Measurements from ENCODE around the gene NR2C2. TPM values are rescaled to one million over a fixed set of nuclear protein-coding genes. Genes with fewer than 3 reads are reported as not detected.
"Not testable (repeated sequence)": the region's sequence is repeated elsewhere in the genome, so short reads cannot be mapped to it uniquely, and the experiment has no call there.

Gene NR2C2
- total RNA-seq, 2 donors from 2014 or later, result 41.8 to 43.6 TPM

DNA sequence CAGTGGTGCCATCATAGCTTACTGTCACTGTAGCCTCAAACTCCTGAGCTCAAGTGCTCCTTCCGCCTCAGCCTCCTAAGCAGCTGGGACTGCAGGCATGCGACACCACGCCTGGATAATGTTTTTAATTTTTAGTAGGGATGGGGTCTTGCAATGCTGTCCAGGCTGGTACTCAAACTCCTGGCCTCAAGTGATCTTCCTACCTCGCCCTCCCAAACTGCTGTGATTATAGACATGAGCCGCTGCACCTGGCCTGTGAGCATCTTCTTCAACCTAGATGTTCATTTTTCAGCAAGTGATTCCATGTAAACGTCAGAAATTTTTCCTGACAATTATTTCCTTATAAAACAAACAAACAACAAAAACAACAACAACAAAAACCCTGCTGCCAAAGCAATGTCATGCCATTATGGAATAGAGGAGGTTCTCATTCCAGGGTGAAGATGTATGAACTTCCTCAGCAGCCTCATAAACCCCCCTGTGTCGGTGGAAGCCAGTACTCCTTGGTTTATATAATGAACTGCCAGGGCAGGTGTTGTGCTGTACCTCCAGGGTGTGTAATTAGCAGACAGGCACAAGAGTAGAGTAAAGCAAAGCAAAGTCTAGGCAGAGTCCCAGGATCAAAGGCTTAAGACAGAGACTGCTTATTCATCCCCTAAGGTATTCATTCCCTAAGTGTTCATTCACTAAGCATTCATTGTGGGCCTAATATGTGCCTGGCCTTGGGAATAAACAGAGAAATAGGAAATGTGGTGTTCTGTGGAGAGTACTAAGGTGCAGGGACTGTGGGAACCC, 44.6 kb downstream of the NR2C2 start:
- intact Hi-C loops (cut with DNase I, micrococcal nuclease), result no loop called here
- DNase-seq, result no peak

DNA sequence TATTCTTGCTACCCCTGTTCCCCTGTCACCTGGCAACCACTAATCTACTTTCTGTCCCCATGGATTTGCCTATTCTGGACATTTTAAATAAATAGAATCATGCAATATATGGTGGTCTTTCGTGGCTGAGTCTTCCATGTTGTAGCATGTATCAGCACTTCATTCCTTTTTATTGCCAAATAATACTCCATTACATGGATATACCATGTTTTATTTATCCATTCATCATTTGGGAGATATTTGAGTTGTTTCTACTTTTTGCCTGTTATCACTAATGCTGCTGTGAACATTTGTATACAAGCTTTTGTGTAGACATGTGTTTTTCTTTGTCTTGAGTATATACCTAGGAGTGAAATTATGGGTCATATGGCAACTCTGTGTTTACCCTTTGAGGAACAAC, 50.6 kb downstream of the NR2C2 start:
- DNase-seq, result no peak
- intact Hi-C loops (cut with DNase I, micrococcal nuclease), result no loop called here
- no peak for ATAC-seq

More for the DNA sequence above, 44.6 kb downstream of the NR2C2 start:
- peak; percentile 67 for ATAC-seq

DNA sequence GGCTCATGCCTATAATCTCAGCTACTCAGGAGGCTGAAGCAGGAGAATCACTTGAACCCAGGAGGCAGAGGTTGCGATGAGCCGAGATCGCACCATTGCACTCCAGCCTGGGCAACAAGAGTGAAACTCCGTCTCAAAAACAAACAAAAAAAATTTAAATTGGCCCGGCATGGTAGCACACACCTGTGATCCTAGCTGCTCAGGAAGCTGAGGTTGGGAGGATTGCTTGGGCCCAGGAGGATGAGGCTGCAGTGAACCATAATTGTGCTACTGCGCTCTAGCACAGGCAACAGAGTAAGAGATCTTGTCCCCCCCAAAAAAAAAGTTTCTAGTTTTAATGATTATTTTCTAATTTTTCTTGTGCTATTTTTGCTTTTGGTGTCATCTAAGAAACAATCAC, 51.8 kb downstream of the NR2C2 start:
- intact Hi-C loops (cut with DNase I, micrococcal nuclease), result not testable (repeated sequence)

DNA sequence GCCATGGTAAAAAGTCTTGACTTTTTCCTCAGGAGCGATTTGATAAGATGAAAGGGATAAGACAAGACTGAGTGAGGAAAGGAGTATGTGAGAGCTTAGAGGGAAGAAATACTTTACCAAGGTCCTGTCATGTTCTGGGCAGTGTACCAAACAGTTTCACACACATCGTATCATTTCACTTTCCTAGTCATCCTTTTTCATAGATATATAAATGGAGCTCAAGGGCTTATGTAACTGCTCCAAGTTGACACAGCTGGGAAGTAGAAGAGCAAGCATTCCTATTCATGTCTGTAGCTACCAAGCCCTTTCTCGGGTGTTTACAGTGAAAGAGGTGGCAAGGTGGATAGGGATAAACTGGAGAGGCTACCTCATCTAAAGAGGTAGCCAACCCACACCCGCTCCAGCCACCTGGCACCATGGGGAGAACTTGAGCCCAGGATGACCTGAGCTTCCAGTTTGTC, 60.3 kb downstream of the NR2C2 start:
- no peak for ATAC-seq
- intact Hi-C loops (cut with DNase I, micrococcal nuclease), result no loop called here
- no peak for DNase-seq

More for the DNA sequence above, 51.8 kb downstream of the NR2C2 start:
- not testable (repeated sequence) for ATAC-seq, DNase-seq

DNA sequence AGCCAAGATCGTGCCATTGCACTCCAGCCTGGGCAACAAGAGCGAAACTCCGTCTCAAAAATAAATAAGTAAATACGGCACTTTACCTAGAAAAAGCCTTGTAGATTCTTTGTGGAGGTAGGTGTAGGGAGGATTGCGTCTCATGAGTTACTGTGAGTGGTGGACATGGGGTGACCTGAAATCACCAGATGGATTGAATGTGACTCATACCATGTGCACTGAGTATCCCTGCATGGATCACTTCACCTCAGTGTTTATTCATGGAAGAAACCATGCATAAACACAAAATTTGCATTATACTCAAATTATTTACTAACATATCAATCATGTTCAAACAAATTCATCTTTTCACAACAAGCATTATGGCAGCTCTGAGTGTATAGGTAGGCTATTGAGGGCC, 61.8 kb downstream of the NR2C2 start:
- no peak for DNase-seq
- intact Hi-C loops (cut with DNase I, micrococcal nuclease), result no loop called here
- ATAC-seq, result no peak

DNA sequence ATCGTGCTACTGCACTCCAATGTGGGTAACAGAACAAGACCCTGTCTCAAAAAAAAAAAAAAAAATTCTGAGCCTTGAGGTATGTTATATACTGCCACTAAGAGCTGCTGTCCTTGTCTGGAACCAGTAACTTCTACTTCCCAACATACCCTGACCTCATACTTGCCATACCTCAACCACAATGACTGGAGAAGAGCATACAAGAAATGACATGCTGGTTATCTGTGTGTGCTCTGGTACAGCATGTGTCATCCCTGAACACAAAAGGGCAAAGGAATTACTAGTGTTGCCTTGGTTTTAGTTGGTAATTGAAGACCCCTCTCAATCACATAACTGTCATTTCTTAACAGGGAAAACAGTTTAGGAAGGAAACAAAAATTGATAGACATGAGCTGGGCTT, 63.3 kb downstream of the NR2C2 start:
- intact Hi-C loops (cut with DNase I, micrococcal nuclease), result no loop called here
- DNase-seq (no peak), ATAC-seq (no peak)

DNA sequence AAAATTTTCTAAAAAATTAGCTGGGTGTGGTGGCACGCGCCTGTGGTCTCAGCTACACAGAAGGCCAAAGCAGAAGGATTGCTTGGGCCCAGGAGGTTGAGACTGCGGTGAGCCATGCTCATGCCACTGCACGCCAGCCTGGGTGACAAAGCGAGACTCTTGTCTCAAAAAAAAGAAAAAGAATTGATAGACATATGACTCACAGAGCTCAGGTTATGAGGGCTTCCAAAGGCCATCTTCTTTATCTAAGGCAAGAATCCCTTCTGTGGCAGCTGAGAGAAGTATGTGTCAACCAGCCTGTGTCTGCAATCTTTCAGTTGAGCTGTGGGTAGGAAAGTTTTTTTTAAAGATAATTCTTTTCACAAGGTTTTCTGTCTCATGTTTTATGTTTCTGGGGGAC, 63.8 kb downstream of the NR2C2 start:
- DNase-seq, result no peak
- no peak for ATAC-seq
- intact Hi-C loops (cut with DNase I, micrococcal nuclease), result no loop called here

DNA sequence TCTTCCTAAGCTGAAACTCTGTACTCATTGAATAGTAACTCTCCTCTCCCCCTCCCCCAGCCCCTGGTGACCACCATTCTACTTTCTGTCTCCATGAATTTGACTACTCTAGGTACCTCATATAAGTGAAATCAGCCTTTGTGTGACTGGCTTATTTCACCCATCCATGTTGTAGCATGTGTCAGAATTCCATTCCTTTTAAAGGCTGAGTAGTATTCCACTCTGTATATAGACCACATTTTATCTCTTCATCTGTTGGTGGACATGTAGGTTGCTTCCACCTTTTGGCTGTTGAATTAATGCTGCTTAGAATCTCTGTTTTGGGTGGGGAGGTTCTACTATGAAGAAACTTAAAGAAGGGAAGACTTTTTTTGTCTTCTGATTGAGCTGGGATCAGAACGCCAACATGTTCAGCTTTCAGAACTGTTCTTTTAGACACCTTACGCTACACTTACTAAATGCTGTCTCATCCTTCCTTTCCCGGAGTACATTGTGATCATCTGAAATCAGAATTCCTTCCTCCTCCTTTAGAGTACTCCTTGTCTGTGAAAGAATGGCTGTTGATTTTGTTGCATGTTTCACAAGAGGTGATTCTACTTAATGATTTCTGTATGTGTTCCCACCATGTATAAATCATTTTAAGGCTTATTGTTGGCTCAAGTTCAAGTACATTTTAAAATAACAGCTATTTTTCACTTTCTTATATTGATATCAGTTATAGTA, 67.4 kb downstream of the NR2C2 start:
- ATAC-seq (no peak), DNase-seq (no peak)
- intact Hi-C loops (cut with DNase I, micrococcal nuclease), result no loop called here

DNA sequence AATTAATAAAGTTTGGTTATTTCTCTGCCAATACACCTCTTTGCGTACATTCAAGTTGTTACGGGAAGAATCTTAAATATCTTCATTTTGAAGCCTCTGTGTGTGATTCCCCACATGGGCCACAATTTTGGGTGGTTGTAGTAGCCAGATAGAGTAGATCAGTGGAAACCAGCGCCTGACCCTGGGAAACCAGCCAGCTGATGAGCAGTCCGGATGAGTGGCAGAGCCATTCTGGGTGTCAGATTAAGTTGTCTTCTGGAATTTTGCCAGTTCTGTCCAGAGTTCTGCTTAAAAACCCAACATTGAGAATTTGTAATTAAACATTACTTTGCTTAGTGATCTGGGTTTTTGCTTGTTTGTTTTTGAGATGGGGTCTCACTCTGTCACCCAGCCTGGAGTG, 68.1 kb downstream of the NR2C2 start:
- ATAC-seq, result no peak
- DNase-seq, result no peak
- intact Hi-C loops (cut with DNase I, micrococcal nuclease), result no loop called here

DNA sequence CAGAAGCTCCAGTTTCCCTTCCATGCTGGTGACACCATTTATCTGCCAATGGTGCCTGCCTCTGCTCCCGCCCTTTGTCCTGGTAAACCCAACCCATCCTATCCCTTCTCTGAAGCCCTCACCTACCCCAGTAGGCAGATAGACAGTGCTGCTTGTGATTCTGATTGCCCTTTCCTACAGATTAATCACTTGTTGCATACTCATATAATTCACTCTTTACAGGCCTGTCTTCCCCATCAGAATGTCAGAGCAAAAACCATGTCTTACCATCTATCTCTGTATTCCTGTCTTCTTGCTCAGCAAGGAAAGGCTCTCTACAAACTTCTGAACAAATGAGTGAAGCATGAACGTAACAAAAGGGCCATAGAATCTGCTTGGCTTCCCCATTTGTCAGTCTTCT, 69.8 kb downstream of the NR2C2 start:
- ATAC-seq, result no peak
- intact Hi-C loops (cut with DNase I, micrococcal nuclease), result no loop called here
- no peak for DNase-seq

DNA sequence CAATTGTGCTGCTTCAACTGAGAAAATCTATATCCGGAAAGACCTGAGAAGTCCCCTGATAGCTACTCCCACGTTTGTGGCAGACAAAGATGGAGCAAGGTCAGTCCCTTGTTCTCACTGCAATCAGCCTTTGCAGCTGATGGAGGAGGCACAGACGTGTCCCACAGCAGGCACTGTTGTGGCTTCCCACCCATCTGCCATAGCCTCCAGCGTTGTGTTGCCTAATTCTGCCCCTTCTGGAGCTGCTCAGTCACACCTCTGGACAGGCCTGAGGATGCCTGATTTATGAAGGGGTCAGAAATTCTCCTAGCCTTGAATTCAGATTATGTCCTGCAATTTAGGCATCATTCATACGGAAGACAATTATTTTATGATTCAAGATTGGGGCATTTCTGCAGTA, 75.9 kb downstream of the NR2C2 start:
- ATAC-seq, result no peak
- intact Hi-C loops (cut with DNase I, micrococcal nuclease), result no loop called here
- no peak for DNase-seq

DNA sequence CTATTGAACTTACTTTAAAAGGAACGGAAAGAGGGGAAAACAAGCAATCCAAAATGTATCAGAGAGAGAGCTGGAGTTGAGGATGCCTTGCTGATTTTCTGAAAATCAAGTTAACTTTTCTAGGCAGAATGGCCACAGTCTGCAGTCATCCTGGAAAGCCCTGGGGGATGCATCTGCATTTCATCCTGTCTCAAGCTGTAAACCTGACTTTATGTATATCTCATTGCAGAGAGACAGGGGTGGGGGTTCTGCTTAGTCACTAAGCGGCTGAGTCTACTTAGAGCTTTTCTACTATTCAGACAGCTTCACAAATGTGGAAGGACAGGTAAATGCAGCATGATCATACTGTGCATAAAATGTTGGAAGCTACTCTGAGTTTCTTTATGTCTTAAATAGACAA, 76.3 kb downstream of the NR2C2 start:
- intact Hi-C loops (cut with DNase I, micrococcal nuclease), result no loop called here
- DNase-seq, result no peak
- no peak for ATAC-seq

DNA sequence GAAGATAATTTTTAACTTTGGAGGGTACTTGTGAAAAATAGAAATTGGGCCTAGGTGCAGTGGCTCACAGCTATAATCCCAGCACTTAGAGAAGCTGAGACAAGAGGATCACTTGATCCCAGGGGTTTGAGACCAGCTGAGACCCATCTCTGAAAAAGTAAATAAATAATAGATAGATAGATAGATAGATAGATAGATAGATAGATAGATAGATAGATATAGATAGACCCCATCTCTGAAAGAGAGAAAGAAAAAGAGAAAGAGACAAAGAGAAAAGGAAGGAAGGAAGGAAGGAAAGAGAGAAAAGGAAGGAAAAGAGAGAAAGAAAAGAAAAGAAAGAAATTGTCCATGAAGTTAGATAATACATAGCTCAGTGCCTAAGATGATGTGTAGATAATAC, 82.2 kb downstream of the NR2C2 start:
- ATAC-seq (no peak), DNase-seq (no peak)
- intact Hi-C loops (cut with DNase I, micrococcal nuclease), result no loop called here

DNA sequence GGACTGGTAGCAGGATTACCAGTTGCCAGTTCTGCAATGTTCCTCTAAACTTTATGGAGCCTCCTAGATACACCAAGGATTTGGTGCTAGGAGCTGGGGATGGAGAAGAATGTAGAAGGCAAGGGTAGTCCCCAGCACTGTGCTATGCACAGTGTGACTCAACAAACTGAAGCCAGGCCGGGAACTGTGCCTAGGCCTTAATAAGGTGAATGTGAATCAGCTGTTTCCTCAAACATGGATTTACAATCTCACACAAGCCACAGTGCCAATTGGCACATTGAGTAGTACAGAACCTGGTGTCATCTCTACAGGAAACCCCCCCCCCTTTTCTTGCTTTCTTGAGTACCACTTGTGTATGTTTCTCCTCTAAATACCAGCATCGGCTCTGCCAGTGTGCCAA, 85.3 kb downstream of the NR2C2 start:
- no peak for ATAC-seq
- no peak for DNase-seq
- intact Hi-C loops (cut with DNase I, micrococcal nuclease), result no loop called here

DNA sequence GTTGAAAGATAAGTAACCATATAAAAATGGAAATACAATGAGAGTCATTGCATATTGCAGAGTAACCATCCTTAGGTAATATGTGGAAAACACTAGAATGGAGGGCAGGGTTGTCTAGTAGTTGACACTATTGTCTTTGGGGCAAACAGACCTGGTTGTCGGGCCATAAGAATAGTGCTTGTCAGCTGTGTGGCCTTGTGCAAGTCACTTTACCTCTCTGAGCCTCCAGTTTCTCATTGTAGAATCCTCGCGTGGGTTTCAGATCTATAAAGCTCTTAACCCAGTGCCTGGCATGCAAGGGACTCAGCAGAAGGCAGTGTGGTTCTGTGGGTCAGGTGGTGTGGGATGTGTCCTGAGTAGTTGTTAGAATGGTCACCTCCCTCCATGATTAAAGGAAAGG, 85.7 kb downstream of the NR2C2 start:
- no peak for DNase-seq
- ATAC-seq, result no peak
- intact Hi-C loops (cut with DNase I, micrococcal nuclease), result no loop called here

DNA sequence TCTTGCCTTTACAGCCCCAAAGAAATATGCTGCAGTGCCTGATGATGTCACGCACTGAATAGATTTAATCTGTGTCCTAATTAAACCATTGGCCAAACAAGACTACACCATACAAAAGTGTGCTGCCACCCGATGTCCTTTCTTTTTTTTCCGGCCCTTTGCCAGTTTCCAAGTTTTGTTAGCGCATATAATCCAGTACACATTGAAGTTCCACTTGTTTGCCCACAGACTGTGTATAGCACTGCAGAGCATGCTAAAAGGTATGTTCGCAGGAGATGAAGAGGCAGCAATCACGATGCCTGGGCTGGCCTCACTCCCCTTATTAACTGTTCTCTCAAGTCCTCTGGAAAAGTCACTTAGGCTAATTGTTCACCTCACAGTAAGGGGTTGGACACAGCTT, 90.9 kb downstream of the NR2C2 start:
- intact Hi-C loops (cut with DNase I, micrococcal nuclease), result no loop called here
- DNase-seq (no peak), ATAC-seq (no peak)

DNA sequence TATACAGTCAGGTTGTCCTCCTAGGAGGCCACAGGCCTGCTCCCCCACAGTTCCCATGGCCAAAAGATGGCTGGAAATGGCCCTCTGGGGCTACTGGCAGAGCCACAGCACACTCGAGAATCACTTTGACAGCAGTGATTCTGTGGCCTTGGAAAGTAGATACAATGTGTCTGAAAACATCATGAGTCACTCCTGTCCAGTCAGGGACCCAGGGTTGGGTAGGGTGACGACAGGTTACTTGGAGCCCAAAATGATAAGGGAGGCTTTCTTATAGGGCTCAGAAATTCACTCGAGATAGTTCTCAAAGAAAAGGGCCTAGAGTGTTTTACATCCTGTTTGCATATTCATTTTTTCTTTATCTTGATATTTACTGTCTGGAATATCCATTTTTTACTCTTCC, 93.5 kb downstream of the NR2C2 start:
- ATAC-seq (no peak), DNase-seq (no peak)
- intact Hi-C loops (cut with DNase I, micrococcal nuclease), result no loop called here

DNA sequence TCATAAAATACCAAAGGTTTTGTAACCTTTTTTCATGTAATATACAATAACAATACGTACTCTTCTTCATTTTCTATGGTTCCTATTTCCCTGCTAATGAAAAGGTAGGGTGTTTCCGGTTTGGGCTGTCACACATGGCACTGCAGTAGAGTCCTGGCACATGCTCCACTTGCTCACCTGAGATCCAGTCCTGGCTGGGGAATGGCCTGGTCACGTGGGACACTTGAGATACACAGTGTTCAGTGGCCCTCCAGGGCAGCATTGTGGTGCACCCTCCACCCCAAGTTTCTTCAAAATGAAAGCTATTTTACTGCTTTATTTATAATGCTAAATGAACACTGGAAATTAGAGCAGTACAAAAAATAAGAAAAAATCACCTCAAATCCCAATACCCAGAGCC, 94.6 kb downstream of the NR2C2 start:
- ATAC-seq, result no peak
- no peak for DNase-seq
- intact Hi-C loops (cut with DNase I, micrococcal nuclease), result no loop called here

DNA sequence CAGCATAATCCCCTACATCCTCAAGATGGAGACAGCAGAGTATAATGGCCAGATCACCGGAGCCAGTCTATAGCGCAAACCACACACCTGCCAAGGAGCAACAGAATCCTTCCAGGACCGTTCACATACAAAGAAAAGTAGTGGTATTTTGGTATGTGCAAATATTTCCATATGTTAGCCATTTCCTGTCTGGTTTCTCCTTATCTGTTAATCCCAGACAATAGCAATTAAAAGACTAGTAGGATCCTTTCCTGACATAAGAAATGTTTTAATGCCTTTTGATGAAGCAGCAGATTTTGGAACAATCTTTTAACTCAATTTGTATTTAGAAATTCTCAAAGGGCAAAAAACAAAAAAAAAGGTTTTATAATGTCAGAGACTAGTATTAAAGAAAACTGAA, 95.6 kb downstream of the NR2C2 start:
- ATAC-seq, result no peak
- no peak for DNase-seq
- intact Hi-C loops (cut with DNase I, micrococcal nuclease), result no loop called here

DNA sequence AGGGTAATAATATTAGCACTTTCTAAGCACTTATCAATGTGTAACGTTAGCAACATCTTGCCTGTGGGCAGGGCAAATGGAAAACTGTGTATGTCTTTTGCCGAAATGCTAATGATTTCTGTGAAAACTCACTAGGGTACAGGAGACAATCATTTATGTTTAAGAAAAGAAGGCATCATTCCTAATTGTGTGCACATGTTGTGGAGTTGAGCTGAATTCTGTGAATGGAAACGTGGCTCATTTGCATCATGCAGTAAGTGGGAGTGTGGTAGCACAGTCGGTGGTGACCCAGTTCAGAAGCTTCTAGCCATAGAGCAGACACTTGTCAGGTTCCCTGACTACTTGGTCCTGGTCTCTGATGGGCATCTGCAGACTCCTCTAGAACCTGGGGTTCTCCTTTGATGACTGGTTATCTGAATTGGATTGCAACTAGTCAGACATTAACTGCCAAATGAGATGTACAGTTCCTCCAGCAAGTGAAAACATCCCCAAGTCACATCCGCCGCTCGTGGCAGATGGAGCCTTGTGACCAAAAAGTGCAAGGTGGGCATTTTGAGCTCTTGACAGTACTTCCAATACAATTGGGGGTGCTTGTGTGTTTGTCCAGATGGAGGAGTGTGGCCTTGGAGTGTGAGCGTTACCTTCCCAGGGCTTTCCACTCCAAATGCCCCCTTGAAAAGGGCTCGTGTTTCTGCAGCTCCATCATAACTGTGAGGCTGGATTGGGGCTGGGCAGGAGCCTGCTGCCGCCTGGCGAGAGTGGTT, 96.2 kb downstream of the NR2C2 start:
- ATAC-seq (no peak), DNase-seq (no peak)
- intact Hi-C loops (cut with DNase I, micrococcal nuclease), result no loop called here
